Middle frontal gyrus (tissue), 1 donor: ENCODE measurements around the gene CNIH2.
"Not testable (repeated sequence)": the region's sequence is repeated elsewhere in the genome, so short reads cannot be mapped to it uniquely, and the experiment has no call there.

Experiments used
- DNase-seq: peaks from one replicate; pipeline ENCODE4 v3.0.0-alpha.2; 2015; ENCODE audit warnings: low spot score; ENCODE audit errors: extremely low spot score

CNIH2 gene

GRCh38 chr11:66314561-66315497 lies 36.9 kb downstream of the CNIH2 start:
- no peak for DNase-seq

GRCh38 chr11:66315498-66315885 lies 37.5 kb downstream of the CNIH2 start:
- DNase-seq: no peak

- no peak for DNase-seq
These were observed 38.2 kb downstream of the CNIH2 start for GRCh38 chr11:66315921-66316811.

GRCh38 chr11:66316849-66317251 lies 38.9 kb downstream of the CNIH2 start, which contains the start of gene CD248:
CD248 (minus strand) TSS chr11:66317044; CDS start chr11:66317027, 17 bp downstream.
- no peak for DNase-seq

- DNase-seq: no peak
These were observed 39.3 kb downstream of the CNIH2 start for GRCh38 chr11:66317322-66317722.

- no peak for DNase-seq
These were observed 40.0 kb downstream of the CNIH2 start for GRCh38 chr11:66317723-66318599.

- DNase-seq: no peak
These were observed 40.6 kb downstream of the CNIH2 start for GRCh38 chr11:66318600-66318970.

GRCh38 chr11:66320289-66320688 lies 42.3 kb downstream of the CNIH2 start:
- DNase-seq: not testable (repeated sequence)

GRCh38 chr11:66320748-66321147 lies 42.8 kb downstream of the CNIH2 start:
- not testable (repeated sequence) for DNase-seq

GRCh38 chr11:66321606-66322005 lies 43.6 kb downstream of the CNIH2 start:
- DNase-seq: no peak

- DNase-seq: no peak
These were observed 44.9 kb downstream of the CNIH2 start for GRCh38 chr11:66322732-66323427.

- no peak for DNase-seq
These were observed 45.7 kb downstream of the CNIH2 start for GRCh38 chr11:66323684-66324083.

- no peak for DNase-seq
These were observed 46.7 kb downstream of the CNIH2 start for GRCh38 chr11:66324664-66325063.

- no peak for DNase-seq
These were observed 47.3 kb downstream of the CNIH2 start for GRCh38 chr11:66325263-66325671.

- DNase-seq: no peak
These were observed 48.5 kb downstream of the CNIH2 start for GRCh38 chr11:66326261-66327111.

- DNase-seq: no peak
These were observed 49.4 kb downstream of the CNIH2 start for GRCh38 chr11:66327171-66328030.

- no peak for DNase-seq
These were observed 50.0 kb downstream of the CNIH2 start for GRCh38 chr11:66328031-66328301.

- DNase-seq: peak; percentile 46
These were observed 50.5 kb downstream of the CNIH2 start for GRCh38 chr11:66328302-66329144.
